Kidney glomerular epithelial cell (primary cell): ENCODE data around the gene CHD9.
"Not testable (repeated sequence)": the region's sequence is repeated elsewhere in the genome, so short reads cannot be mapped to it uniquely, and the experiment has no call there.

Experiments used
- DNase-seq: peaks from one replicate; lab custom pipeline; 2025; lab: John Stamatoyannopoulos, UW

CHD9 gene

GRCh38 chr16:53281859-53282258 lies 227.1 kb downstream of the CHD9 start:
- no peak for DNase-seq

DNA sequence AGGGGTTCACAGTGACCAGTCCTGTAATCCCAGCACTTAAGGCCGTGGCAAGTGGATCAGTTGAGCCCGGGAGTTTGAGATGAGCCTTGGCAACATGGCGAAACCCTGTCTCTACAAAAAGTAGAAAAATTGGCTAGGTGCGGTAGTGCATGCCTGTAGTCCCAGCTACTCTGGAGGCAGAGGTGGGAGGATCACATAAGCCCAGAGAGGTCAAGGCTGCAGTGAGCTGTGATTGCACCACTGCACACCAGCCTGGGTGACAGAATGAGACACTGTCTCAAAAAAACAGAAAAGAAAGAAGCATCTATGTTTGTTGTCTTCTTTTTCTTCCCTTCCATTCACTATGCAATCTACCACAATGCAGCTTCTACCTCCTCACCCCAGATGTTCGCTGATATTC lies 227.5 kb downstream of the CHD9 start:
- no peak for DNase-seq

GRCh38 chr16:53282975-53283946 lies 228.5 kb downstream of the CHD9 start:
- DNase-seq, result peak; percentile 44

DNA sequence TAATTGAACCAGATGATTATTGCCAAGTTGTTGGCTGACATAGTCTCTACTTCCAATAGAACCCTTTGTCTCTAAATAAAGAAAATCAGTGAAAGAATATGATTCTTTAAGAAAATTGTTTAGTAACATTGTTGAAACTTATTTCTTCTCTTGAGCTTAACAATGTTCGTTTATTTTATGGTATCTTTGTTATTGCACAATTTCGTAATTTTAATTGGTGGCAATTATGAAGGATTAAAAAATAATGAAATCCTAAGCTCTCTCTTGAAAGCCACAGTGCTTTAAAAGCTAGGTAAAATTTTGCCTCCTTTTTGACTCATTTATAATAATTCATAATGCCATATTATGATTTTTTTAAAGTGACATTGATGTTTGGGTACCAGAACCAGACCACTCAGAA lies 230.4 kb downstream of the CHD9 start:
- DNase-seq, result no peak

- no peak for DNase-seq
Observed at GRCh38 chr16:53290520-53290919, 235.7 kb downstream of the CHD9 start.

DNA sequence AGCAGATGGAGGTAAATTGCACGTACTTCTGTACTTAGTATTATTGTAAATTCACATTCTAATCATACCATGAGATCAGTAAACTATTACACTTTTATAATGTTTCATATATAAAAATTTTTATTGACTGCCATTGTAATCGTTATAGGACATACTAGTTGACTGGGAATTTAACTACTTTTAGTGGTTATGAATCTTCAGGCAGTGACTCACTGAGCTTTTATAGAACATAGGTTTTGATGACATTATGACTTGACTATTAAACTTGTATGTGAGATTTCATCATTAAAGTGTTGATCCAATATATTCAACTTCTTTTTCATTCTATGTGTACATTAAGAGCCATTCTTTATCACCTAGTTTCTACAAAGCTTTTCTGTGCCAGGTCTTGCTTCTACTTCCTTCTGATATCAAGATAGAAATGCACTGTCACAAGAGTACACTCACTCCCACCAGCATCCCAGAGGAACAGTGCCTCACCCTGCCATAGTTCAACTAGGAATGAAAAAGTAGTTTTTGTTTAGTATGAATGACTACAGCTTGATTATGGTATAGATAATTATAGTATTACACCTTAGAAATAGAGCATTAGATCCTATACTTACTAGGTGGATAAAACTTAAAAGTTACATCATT lies 237.1 kb downstream of the CHD9 start:
- no peak for DNase-seq

DNA sequence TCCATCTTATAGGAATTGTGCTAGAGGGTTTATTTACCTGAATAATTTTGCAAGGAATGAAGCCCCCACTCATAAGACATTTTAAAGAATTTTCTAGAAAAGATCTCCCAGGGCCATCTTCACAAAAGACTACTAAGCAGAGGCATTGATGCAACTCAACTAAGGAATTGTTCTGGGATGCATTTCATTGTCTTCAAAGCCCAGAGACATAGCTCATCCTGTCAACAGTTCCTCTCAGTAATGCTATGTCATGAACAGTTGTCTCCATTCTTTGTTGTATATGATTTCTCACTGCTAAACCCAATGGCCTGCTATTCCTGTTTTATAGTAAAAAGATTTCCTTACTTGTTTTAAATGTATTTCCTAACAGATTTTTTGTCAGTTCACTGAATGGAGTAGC lies 242.7 kb downstream of the CHD9 start:
- no peak for DNase-seq

- no peak for DNase-seq
Observed at GRCh38 chr16:53304334-53304733, 249.5 kb downstream of the CHD9 start.

- no peak for DNase-seq
Observed at GRCh38 chr16:53305743-53306142, 251.0 kb downstream of the CHD9 start.

DNA sequence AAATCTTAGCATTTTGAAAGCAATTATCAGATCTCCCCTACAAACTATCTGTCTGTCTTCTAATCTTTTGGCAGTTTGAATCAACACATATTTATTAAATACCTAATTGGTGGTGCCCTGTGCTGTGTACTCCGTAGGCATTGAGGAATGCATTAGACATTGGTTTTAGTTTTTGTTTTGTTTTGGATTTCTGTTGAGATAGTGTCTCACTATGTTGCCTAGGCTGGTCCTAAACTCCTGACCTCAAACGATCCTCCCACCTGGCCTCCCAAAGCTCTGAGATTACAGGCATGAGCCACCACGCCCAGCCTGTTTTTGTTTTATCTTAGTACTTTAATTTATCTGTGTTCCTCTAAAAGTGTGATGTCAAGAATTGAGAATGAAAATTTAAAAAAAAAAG lies 254.7 kb downstream of the CHD9 start:
- DNase-seq, result no peak

DNA sequence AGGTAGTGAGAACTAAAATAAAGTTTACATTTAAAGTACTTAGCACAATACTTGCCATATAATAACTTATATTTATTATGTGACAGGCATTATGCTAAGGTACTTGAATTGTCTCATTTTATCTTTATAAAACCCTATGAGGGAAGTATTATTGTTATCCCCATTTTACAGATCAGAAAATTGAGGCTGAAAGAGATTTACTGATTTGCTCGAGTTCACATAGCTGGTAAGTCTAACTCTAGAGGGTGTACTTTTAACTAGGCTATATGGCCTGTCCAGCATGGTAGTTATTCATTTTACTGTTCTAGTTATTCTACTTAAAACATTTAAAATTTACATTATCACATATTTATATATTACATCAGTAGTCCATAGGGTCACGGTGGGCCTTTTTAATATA lies 266.2 kb downstream of the CHD9 start:
- no peak for DNase-seq

- DNase-seq, result no peak
Observed at GRCh38 chr16:53323924-53324323, 269.1 kb downstream of the CHD9 start.

DNA sequence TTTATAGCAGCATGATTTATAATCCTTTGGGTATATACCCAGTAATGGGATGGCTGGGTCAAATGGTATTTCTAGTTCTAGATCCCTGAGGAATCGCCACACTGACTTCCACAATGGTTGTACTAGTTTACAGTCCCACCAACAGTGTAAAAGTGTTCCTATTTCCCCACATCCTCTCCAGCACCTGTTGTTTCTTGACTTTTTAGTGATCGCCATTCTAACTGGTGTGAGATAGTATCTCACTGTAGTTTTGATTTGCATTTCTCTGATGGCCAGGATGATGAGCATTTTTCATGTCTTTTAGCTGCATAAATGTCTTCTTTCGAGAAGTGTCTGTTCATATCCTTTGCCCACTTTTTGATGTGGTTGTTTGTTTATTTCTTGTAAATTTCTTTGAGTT lies 276.2 kb downstream of the CHD9 start:
- DNase-seq, result not testable (repeated sequence)

DNA sequence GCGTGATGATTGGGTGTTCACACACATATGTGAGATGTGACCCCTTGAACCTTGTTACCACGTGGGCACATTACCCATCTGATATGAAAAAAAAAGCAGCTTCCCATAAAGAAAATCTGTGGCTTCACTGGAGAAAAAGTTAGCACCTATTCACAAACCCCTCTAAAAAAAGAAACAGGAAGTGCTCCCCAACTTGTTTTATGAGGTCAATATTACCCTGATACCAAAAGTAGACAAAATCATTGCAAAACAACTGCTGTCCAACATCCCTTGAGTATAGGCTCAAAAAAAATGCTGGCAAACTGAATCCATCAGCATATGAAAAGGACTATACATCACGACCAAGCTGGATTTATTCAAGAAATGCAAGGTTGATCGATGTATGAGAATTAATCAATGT lies 279.8 kb downstream of the CHD9 start:
- no peak for DNase-seq

GRCh38 chr16:53337294-53337693 lies 282.5 kb downstream of the CHD9 start:
- DNase-seq, result no peak

DNA sequence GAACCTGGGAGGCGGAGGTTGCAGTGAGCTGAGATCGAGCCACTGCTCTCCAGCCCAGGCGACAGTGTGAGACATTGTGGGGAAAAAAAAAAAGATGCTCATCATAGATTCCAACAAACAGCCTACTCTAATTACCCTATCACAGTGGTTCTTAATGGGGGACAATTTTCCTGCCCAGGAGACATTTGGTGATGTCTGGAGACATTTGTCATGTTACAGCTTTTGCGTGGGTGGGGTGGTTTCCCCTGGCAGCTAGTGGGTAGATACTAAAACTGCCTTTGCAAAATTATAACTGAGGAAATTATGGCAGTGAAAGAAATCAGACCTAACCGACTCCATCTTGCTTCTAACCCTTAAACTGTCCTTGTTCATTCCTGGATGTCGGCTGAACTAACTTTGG lies 287.0 kb downstream of the CHD9 start:
- no peak for DNase-seq

DNA sequence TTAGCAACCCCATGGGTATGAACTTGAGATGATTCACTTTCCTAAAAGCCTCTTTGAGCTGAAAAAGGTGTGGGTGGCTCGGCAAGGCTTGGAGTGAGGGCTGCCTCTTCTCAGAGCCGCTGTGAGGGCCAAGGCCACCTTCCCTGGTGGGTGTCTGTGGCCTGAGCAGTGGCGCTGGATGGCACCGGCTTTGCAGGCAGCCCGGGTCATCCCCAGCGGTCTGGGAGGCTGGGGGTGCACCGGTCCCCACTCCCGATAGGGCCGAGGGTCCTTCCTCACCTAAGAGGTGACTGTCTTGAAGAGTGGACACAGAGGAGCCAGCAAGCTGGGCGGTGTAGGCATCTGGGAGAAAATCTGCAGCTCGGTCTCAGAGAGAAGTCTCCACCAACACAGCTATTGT lies 300.3 kb downstream of the CHD9 start:
- no peak for DNase-seq

DNA sequence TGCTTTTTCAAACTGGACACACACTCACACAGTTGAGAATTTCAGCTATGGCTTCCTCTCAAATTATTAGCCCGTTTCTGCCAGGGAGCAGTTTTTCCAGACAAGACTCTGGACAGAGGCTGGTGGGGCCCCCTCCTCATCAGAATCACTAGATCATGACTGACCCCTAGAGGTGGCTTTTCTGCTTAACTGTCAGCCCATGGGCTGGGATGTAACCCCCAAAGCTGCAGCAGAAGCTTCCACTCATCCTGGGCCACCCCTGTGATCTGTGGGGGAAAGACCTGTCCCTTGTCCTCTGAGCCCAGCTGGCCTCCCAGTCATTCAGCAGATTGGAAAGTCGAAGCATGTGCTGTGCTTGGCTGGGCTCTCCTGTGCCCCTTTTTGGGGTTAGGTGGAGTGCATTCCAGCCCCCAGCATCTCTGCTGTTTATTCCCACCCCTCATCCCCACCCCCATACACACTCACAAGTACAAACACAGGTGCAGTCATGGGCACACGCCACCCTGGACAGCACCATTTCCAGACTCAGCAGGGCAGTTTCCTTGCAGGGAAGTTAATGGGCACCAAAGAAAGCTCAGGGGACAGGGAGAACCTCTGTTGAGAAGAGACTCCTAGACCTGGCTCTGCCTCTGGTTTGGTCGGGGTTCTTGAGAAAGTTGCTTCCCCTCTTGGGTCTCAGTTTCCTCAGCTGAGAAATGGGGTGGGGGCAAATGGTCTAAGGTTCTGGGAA lies 301.9 kb downstream of the CHD9 start:
- DNase-seq, result no peak

GRCh38 chr16:53357208-53357586 lies 302.4 kb downstream of the CHD9 start:
- DNase-seq, result no peak

DNA sequence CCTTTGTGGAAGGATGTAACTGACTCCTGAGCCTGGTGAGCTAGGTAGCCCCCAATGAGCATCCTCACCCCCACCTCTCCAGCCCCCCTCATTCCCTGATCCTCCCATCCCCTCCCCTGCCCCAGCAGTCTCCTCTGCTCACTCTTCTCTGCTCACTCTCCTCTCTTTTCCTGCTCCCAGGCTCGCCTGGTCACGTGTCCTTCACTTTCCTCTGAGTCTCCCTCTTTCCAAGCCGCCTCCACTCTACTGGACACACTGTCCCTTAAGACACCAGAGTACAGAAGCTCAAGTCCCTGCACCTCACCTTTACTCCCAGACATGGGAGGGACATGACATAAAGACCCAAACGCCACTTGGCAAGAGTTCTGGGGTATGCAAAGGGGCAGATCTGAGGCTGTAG lies 303.2 kb downstream of the CHD9 start:
- DNase-seq, result no peak

DNA sequence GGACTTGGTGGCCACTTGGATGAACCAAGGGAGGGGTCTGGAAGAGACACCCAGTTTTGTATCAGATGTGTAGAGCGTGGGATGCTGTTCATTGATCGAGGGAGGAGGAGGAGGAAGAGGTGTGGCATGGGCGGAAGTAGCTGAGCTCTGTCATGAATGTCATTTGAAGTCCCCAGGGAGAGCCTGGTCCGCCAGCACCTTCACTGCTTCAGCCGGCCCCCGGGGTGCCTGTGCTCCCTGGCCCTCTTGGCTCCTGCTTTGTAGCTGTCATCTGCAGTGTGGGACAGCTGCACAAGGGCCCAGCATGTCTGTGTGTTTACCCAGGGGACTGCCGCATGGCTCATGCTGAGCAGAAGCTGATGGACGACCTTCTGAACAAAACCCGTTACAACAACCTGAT lies 304.1 kb downstream of the CHD9 start:
- no peak for DNase-seq

GRCh38 chr16:53369921-53370320 lies 315.1 kb downstream of the CHD9 start:
- DNase-seq, result no peak

- DNase-seq, result no peak
Observed at GRCh38 chr16:53370827-53371226, 316.0 kb downstream of the CHD9 start.
